CD4-positive, alpha-beta T cell (primary cell): Measurements from ENCODE around the gene CCT8L2. TPM values are rescaled to one million over a fixed set of nuclear protein-coding genes. Genes with fewer than 3 reads are reported as not detected.
"Not testable (repeated sequence)": the region's sequence is repeated elsewhere in the genome, so short reads cannot be mapped to it uniquely, and the experiment has no call there.

ENCODE experiments used
- ATAC-seq: fragments of 200-7000 bp; cut with Tn5 transposase; one replicate; pipeline ENCODE4 v1.10.0; 2022; ENCODE audit warnings: mild to moderate bottlenecking; ENCODE audit not compliant: poor library complexity
- CTCF ChIA-PET: fragments of 350-600 bp; sonication (Branson Sonifier 250); formaldehyde crosslinking; loops from one replicate; lab custom pipeline; 2021; ENCODE audit warnings: antibody characterized with exemption, inconsistent platforms; lab: Charles Lee
- POLR2A ChIA-PET: fragments of 350-600 bp; sonication (Branson Sonifier 250); formaldehyde crosslinking; loops from one replicate; lab custom pipeline; 2021; ENCODE audit warnings: antibody characterized with exemption, inconsistent platforms; lab: Charles Lee
- DNase-seq, 14 experiments: peaks; one replicate each; pipeline ENCODE4 v3.0.0-alpha.2; 2013 to 2020; ENCODE audit warnings: mixed read lengths in 2 of 14
- H3K27ac ChIP-seq, 2 donors: one replicate each; pipeline versions ENCODE4 v1.5.1 to v1.7.0; 2013; ENCODE audit warnings: low read length in 2 of 2, low read depth in 1 of 2, mild to moderate bottlenecking in 1 of 2
- H3K27me3 ChIP-seq, 2 experiments: 1 replicate in 1 of 2; 2 replicates in 1 of 2; pipeline versions ENCODE4 v1.6.1 to v1.7.0; 2013; ENCODE audit warnings: low read length in 2 of 2, control low read depth in 1 of 2, mild to moderate bottlenecking in 1 of 2, moderate library complexity in 1 of 2; ENCODE audit not compliant: insufficient read depth in 2 of 2, control insufficient read depth in 1 of 2
- H3K36me3 ChIP-seq: one replicate; pipeline ENCODE4 v1.6.1; 2013; ENCODE audit warnings: low read length, control low read depth; ENCODE audit not compliant: insufficient read depth
- H3K4me1 ChIP-seq: one replicate; pipeline ENCODE4 v1.6.1; 2013; ENCODE audit warnings: low read length, control low read depth; ENCODE audit not compliant: insufficient read depth
- H3K4me3 ChIP-seq: one replicate; pipeline ENCODE4 v1.5.1; 2013; ENCODE audit warnings: mild to moderate bottlenecking, low read length, moderate library complexity
- H3K9me3 ChIP-seq, 2 experiments: 1 replicate in 1 of 2; 2 replicates in 1 of 2; pipeline versions ENCODE4 v1.6.1 to v1.7.0; 2013; ENCODE audit warnings: low read length in 2 of 2, mild to moderate bottlenecking in 2 of 2, control low read depth in 1 of 2, moderate library complexity in 1 of 2; ENCODE audit not compliant: control insufficient read depth in 1 of 2, insufficient read depth in 1 of 2
- H3K27ac Mint-ChIP-seq: one replicate; pipeline ENCODE4 v1.8.0; 2020; ENCODE audit warnings: mixed read lengths
- H3K27me3 Mint-ChIP-seq: one replicate; pipeline ENCODE4 v1.8.0; 2021; ENCODE audit warnings: mixed read lengths
- H3K36me3 Mint-ChIP-seq: one replicate; pipeline ENCODE4 v1.8.0; 2021; ENCODE audit warnings: low read depth, mixed read lengths
- H3K4me1 Mint-ChIP-seq: one replicate; pipeline ENCODE4 v1.8.0; 2021; ENCODE audit warnings: low read depth, mixed read lengths
- H3K4me3 Mint-ChIP-seq: one replicate; pipeline ENCODE4 v1.8.0; 2020; ENCODE audit warnings: mild to moderate bottlenecking, mixed read lengths
- H3K9me3 Mint-ChIP-seq: one replicate; pipeline ENCODE4 v1.8.0; 2020; ENCODE audit warnings: mixed read lengths
- CTCF ChIP-seq: fragments of 200-600 bp; IDR thresholded peaks from one replicate; pipeline ENCODE4 v1.8.0; 2022; ENCODE audit warnings: antibody characterized with exemption, mild to moderate bottlenecking
- intact Hi-C, 2 experiments: fragments of 100-400 bp; cut with DNase I in 1 of 2; cut with micrococcal nuclease in 1 of 2; formaldehyde crosslinking; loops; one replicate each; pipeline versions ENCODE4 v1.15.1 to v1.9.0; 2023 to 2025; cut with DNase I, micrococcal nuclease
- total RNA-seq, 174 experiments: library from RNA in 2 of 174; stranded (reverse) in 2 of 174; gene quantifications; one replicate each; pipeline ENCODE4 v1.2.3 and lab custom pipeline; 2021 to 2026

The CCT8L2 gene
- total RNA-seq, 2 experiments from 2014 or later, result not detected

- no peaks in the 10 kb centered on the region for H3K27me3 ChIP-seq
- no peaks in the 10 kb centered on the region for H3K27me3 Mint-ChIP-seq
- no peak for ATAC-seq
- peaks cover 0 to 100% of the 10 kb centered on the region in 2 experiments for H3K9me3 ChIP-seq
- H3K4me1 ChIP-seq, result no peaks in the 10 kb centered on the region
- no peaks in the 10 kb centered on the region for H3K4me1 Mint-ChIP-seq
- intact Hi-C loops, result no loop called here
- no peak for TF ChIP-seq CTCF
- DNase-seq, result no peak
- no peaks in the 10 kb centered on the region for H3K36me3 ChIP-seq
- no peak overlapping the region for H3K4me3 Mint-ChIP-seq
- peaks cover under 1% of the 10 kb centered on the region for H3K9me3 Mint-ChIP-seq
- no peaks in the 10 kb centered on the region for H3K36me3 Mint-ChIP-seq
- H3K27ac Mint-ChIP-seq, result no peak overlapping the region
- H3K27ac ChIP-seq, result no peak overlapping the region
- H3K4me3 ChIP-seq, result no peak overlapping the region
- CTCF ChIA-PET, result no interaction called here
- POLR2A ChIA-PET, result no interaction called here
Measured at GRCh38 chr22:16562711-16563554, 29.7 kb downstream of the CCT8L2 start.

GRCh38 chr22:16561093-16561658 is 31.4 kb downstream of the CCT8L2 start:
- H3K36me3 Mint-ChIP-seq, H3K27me3 Mint-ChIP-seq, H3K27ac ChIP-seq, intact Hi-C loops, H3K4me3 ChIP-seq, CTCF ChIA-PET, H3K9me3 Mint-ChIP-seq, H3K4me3 Mint-ChIP-seq, POLR2A ChIA-PET, H3K4me1 ChIP-seq, ATAC-seq, DNase-seq, H3K4me1 Mint-ChIP-seq, H3K27me3 ChIP-seq, H3K36me3 ChIP-seq, H3K27ac Mint-ChIP-seq: not testable (repeated sequence)
- H3K9me3 ChIP-seq, result peaks cover 0 to 89% of the 10 kb centered on the region in 2 experiments

GRCh38 chr22:16560651-16561050 is 32.0 kb downstream of the CCT8L2 start:
- not testable (repeated sequence) for H3K27me3 Mint-ChIP-seq, H3K4me3 Mint-ChIP-seq

GRCh38 chr22:16559996-16560395 is 32.6 kb downstream of the CCT8L2 start:
- H3K27me3 Mint-ChIP-seq, H3K4me1 Mint-ChIP-seq, H3K36me3 Mint-ChIP-seq, H3K4me3 ChIP-seq, H3K27me3 ChIP-seq, DNase-seq, intact Hi-C loops, CTCF ChIA-PET, H3K4me3 Mint-ChIP-seq, H3K9me3 Mint-ChIP-seq, ATAC-seq, H3K27ac ChIP-seq, POLR2A ChIA-PET, H3K27ac Mint-ChIP-seq, H3K4me1 ChIP-seq, H3K36me3 ChIP-seq: not testable (repeated sequence)
- peaks cover 0 to 77% of the 10 kb centered on the region in 2 experiments for H3K9me3 ChIP-seq

More at GRCh38 chr22:16560651-16561050, 32.0 kb downstream of the CCT8L2 start:
- H3K4me1 ChIP-seq, POLR2A ChIA-PET, H3K27ac Mint-ChIP-seq, H3K27me3 ChIP-seq, intact Hi-C loops, ATAC-seq, H3K4me1 Mint-ChIP-seq, H3K4me3 ChIP-seq, H3K36me3 Mint-ChIP-seq, DNase-seq, CTCF ChIA-PET, H3K27ac ChIP-seq, H3K9me3 Mint-ChIP-seq, H3K36me3 ChIP-seq: not testable (repeated sequence)
- peaks cover 0 to 84% of the 10 kb centered on the region in 2 experiments for H3K9me3 ChIP-seq
